Measurements from ENCODE around the gene GRHPR.
"Not testable (repeated sequence)": the region's sequence is repeated elsewhere in the genome, so short reads cannot be mapped to it uniquely, and the experiment has no call there.

Gene GRHPR

DNA sequence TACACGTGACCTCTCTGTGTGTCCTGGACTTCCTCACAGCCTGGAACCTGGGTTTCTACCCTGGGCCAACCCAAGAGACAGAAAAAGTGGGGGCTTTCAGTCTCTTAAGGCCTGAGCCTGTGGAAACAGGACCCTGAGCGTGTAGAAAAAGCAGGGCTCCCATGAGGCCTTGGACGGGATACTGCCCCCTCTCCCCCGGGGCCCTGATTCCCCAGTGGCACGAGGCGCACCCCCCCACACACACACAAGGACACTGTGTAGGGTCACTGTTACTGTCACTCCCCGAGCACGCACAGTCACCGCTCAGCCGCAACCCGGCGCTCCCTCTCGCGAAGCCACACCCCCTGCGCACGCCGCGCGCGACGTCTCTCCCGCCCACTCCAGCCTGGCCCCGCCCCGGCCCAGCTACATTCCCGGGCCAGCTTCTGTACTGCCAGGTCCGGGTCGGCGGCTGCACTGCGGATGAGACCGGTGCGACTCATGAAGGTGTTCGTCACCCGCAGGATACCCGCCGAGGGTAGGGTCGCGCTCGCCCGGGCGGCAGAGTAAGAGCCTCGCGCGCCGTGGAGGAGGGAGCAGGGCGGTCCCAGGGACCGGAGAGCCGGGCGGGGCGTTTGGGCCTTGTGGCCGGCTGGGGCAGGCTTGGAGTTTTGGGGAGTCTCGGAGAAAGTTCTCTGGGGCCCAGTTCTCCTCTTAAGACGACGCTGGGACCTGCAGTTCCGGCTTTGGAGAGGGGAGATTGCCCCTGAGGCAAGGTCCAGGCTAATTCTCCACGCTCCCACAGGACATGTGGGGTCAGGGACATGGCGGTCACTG lies at the start of gene GRHPR:
Gene GRHPR, plus strand, starts transcription at position 408 of the 816 bp plus-strand sequence. Its CDS starts 55 bp downstream, at position 463.
- peak; percentile 86 for DNase-seq (ENCODE audit: low read depth, low spot score)

DNA sequence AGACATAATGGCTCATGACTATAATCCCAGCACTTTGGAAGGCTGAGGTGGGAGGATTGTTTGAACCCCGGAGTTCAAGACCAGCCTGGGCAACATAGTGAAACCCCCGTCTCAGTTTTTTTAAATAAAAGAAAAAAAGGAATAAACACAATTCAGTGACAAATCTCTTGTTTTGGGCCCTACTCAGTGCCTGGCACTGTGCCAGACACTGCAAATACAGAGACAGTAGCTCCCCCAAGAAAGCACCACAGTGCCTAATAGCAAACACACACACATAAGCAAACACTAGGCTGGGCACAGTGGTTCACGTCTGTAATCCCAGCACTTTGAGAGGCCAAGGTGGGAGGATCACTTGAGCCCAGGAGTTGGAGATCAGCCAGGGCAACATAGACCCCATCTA lies 49.7 kb upstream of the GRHPR start:
- no peak for DNase-seq (ENCODE audit: low read depth, low spot score)

DNA sequence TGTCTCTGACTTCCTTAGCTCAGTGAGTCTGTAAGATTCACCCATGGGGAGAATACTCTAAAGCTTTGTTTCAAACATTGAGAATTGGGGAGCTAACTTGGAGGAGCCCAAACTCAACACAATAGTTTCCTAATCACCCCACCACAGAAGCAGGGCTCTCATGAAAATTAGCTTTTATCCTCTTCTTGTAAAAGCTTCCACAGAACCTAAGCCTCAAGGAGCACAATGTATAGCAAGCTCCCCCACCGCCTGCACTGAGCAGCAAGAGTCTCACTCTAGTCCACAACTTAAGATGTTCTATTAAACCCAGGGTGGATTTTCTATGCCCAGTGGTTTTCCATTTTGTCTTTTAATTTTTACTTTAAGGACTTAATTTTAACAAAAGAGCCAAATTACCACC lies 48.9 kb upstream of the GRHPR start:
- DNase-seq (ENCODE audit: low read depth, low spot score) = no peak

DNA sequence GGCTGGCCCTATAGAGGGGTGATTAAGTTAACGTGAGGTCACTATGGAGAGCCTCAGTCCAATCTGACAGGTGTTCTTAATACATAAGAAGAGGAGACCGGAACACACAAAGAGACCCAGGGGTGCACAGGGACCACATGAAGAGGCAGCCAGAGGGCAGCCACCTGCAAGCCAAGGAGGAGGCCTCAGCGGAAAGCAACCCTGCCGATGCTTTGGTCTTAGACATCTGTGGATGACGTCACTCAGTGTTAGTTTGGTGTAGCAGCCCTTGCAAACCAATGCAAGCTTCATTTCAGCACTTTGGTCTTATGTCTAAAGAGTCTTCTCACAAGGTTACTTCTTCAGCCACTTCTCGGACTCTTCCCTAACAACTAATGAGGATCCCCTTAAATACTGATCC lies 47.6 kb upstream of the GRHPR start:
- DNase-seq (ENCODE audit: low read depth, low spot score) = no peak

DNA sequence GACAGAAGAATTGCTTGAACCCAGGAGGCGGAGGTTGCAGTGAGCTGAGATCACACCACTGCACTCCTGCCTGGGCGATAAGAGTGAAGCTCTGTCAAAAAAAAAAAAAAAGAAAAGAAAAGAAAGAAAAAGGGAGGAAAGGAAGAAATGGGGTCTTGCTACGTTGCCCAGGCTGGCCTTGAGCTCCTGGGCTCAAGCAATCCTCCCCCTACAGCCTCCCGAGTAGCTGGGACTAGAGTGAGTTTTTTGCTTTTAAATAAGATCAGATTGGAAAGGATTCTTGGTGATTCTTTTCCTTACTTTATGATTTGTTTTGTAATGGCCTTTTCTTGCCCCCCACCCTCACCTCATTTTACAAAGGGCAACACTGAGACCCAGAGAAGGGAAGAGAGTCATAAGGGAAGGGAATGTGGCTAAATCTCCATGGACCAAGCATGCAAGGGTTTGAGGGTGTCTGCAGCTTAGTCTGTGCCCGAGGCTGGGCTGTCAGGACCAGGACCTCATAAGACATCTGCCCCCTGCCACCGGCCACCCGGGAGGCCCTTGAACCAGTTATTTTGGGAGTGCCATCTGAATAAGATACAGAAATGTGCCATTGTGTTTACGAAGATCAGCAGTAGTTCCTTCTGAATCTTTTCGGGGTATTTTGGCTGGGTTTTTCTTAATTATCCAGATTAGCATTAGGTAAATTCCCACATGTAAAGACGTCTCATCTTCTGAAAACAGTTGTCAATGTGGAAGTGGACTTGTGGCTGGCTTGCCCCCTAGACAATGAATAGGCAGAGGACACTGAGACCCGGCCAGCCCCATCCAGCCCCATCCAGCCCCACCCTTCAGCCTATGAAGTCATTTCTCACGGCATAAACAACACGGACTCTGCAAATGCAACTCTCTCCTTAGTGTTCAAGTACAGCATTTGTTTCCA lies 44.5 kb upstream of the GRHPR start:
- no peak for DNase-seq (ENCODE audit: low read depth, low spot score)

DNA sequence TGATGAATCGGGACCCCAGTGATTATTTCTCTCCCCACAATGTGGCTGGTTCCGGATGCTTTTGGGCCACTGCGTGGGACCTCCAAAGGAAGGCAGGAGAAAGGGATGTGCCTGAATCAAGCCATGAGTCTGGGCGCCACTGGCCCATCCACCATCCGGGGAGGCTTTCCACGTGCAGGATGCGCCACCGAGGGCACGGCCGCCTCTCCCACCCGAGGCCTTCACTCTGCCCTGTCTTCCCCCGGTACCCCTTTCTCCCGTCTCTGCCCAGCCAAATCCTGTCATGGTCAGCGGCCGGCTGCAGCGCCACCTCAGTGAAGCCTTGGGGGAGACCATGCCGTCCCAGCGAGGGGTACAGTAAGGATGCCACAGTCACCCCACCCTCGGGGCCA lies 43.9 kb upstream of the GRHPR start:
- no peak for DNase-seq (ENCODE audit: low read depth, low spot score)

DNA sequence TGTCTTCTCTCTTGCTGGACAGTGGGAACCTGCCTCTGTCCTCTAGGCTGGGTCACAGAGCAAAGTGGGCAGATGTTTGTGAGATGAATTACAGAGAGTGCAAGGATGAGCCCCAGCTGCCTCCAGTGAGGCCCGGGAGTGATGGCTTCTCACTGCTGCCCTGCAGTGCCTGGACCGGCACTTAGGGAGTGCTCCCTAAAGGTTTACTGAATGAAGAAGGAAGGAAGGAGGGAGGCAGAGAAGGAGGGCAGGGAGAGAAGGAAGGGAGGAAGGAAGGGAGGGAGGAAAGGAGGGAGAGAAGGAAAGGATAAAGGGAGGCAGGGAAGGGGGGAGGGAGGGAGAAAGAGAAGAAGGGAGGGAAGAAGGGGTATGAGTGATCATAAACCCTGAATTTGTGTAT lies 42.7 kb upstream of the GRHPR start:
- DNase-seq (ENCODE audit: low read depth, low spot score) = no peak

DNA sequence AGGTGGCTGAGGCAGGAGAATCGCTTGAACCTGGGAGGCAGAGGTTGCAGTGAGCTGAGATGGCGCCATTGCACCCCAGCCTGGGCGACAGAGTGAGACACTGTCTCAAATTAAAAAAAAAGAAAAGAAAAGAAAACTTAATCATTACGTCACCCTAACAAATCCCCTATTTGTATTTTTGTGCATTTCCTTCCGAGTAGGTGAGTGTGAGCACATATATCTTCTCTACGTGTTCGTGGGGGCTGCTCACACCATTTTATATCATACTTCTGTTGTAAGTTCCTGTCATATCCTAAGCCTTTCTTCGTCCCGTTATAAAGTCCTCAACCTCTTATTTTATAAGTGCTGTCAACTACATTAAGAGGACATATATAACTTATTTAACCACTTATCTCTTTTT lies 41.9 kb upstream of the GRHPR start:
- no peak for DNase-seq (ENCODE audit: low read depth, low spot score)

DNA sequence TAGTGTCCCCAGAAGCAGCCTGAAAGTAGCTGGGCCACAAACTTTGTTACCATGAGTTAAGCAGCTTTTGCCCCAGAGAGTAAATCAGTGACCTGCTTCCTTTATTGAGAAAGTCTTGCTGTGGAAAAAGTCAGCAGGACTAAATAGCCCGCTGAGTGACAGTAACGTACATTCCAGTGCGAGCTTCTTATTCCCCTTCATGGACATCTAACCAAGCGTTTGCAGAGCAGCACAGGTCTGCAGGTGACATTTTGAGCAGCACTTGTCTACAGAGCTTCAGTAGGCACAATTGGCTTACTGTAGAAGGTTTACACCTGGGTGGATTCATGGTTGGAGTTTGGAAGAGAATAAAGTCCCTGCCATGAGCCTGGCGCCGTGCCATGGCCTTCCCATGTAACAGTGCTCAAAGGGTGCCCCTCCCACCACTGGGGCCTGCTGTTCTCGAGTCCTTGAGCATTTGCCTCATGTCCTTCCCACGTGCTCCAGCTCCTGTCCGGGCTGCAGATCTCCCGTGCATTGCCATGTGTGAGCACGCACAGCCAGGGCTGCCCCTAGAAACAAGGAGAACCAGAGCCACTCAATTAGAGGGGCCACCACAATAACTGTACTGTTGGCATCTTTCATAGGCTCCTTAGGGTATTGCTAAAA lies 41.3 kb upstream of the GRHPR start:
- DNase-seq (ENCODE audit: low read depth, low spot score) = no peak

DNA sequence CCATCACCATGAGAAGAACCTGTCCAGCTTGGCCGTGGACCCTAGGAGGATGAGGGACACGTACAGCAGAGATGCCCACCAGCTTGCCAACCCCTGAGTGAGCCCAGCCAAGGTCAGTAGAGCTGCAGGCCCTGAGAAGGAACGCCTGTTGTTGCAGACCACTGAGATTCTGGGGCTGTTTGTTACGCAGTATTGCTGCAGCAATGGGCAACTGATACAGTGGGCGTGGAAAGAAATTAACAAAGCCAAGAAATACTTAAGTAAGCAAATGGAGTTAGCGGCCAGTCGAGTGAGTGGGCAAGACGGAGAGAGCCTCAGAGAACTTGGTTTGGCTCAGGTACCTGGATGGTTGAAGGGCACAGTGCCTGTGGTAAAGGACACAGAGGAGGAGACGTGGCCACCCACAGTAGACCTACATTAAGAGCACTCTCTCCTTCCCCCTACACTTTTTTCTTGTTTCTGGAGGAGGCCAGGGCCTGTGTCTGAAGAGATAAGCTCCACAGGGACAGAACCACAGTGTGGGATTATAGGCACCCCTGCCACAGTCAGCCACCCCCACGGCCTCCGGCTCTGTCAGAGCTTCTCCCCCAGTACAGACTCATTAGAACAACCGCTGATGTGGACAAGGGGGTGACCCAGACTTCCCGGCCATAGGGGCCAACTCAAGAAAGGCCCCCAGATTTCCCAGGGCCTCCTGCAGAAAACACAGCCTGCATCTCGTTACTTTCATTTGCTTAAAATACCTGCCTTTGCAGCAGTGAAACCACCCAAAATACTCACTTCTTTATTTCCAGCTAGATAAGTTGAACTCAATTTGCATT lies 40.1 kb upstream of the GRHPR start:
- DNase-seq (ENCODE audit: low read depth, low spot score) = no peak

DNA sequence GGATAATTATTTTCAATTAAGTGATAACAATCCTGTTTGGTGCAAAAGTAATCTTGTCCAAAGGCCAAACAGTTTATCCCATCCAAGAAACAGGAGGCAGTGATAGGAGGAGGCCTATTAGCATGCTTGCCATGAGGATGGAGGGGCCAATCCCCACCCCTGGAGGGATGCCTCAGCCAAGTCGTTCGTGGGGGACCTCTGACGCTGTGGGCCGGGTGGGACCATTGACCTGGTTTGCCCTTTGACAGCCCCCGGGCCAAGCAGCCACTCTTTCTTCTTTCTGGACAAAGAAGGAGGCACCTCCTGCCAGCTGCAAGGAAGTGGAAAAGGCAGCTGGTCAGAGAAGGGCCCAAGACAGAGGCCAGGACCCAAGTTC lies 39.5 kb upstream of the GRHPR start:
- DNase-seq (ENCODE audit: low read depth, low spot score) = no peak

DNA sequence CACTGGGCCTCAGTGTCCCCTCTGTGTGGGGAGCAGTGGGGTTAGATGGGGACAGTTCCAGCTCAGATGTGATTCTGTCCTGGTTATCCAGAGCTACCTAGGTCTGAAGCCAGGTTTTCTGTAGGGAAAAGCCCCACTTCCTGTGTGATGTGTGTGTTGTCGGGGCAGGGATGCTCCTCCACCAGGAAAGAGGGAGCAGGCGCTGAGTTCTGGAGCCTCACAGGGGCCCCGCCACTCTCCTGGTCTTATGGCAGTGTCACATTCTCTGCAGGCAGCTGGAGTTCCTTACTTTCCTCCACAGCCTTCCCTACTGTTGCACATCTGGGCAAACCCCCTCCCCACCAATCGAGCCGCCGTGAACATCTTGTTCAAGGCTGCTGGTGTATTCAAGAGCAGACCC lies 39.1 kb upstream of the GRHPR start:
- DNase-seq (ENCODE audit: low read depth, low spot score) = no peak

DNA sequence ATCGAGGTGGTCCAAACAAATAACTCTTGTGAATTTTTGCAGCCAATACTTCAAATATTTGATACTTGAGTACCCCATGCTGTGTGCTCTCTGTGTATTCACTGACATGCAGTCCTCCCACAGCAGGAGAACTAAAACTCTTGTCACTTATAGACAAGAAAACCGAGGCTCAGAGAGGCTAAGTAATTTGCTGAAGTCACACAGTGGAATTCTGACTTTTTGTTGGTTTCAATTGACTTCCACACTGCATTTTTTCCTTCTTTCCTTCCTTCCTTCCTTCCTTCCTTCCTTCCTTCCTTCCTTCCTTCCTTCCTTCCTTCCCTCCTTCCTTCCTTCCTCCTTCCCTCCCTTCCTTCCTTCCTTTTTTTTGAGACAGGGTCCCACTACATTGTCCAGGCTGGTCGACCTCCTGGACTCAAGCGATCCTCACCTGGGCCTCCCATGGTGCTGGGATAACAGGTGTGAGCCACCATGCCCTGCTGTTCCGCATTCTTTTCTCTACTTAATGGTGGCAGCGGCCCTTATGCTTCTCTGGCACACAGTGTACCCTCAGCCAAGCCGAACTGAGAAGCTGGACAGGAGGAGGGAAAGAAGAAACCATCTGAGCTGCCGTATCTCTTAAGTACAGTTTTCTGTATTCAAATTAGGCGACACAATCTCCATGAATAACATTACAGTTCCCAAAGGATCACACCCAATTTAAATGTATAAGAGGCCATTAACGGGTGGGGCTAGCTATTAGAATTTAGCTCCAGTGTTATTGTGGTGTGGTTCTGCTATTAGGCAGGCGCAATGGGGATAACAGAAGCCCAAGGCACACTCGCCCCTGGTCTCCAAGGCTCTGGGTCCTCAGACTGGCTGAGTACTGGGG lies 38.4 kb upstream of the GRHPR start:
- DNase-seq (ENCODE audit: low read depth, low spot score) = no peak

DNA sequence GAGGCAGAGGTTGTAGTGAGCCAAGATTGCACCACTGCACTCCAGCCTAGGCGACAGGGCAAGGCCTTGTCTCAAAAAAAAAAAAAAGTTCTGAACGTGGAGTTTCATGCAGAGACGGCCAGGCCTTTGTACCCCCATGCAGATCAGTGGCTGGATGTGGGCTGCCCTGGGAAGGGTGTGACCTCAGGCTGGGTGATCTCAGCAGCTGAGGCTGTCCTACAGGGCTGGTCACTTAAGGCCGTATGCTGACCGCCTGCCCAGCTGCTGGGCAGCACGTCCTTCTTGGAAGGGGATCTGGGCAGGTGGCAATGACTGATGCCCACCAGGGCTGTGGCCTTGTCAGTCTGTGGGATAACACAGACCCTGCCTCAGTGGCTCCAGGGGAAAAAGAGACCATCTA lies 37.2 kb upstream of the GRHPR start:
- no peak for DNase-seq (ENCODE audit: low read depth, low spot score)

DNA sequence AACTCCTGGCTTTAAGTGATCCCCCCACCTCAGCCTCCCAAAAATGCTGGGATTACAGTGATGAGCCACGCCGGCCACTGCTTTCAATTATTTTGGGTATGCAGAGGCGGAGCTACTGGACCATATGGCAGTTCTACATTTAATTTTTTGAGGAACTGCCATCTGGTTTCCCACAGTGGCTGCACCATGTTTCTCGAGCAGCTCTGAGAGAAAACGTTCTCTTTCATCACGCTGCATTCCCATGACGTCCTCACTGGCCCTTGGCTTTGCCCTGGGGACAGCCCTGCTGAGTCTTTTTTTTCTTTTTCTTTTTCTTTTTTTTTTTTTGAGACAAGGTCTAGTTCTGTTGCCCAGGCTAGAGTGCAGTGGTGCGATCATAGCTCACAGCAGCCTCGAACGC lies 35.5 kb upstream of the GRHPR start:
- DNase-seq (ENCODE audit: low read depth, low spot score) = no peak

DNA sequence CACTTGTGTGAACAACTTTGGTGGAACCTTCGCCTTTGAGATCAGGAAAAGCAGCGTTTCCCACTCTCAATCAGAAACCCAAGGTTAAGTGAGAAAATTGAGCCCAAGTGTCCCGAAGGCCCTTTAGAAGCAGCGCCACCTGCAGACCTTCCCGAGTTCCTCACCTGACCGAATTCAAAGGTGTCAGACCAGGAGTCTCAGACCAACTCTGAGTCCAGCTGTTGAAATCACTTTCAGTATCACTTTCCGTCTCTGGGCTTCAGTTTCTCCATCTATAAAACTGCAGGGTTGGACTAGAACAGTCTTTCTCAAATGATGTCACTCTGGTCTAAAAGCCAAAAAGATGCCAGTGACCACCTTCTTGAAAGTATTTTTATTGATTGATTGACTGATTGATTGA lies 31.7 kb upstream of the GRHPR start:
- no peak for DNase-seq (ENCODE audit: low read depth, low spot score)

DNA sequence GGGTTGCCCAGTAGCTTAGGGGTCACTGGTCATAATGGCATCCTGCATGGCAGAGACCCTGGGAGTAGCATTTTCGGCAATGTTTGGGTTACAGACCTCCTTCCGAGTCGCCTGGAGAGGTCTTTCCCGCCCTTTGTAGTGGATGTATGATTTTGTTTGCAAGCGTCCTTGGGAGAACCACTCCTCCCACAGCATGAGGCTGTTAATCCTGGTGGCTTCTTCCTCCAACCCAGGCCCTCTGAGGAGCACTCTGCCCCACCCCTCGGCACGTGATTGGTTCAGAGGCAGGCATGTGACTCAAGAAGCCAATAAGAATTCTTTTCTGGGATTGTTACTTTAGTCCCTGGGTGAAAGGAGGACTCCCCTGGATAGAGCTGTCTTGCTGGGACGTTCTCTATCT lies 30.2 kb upstream of the GRHPR start:
- no peak for DNase-seq (ENCODE audit: low read depth, low spot score)

DNA sequence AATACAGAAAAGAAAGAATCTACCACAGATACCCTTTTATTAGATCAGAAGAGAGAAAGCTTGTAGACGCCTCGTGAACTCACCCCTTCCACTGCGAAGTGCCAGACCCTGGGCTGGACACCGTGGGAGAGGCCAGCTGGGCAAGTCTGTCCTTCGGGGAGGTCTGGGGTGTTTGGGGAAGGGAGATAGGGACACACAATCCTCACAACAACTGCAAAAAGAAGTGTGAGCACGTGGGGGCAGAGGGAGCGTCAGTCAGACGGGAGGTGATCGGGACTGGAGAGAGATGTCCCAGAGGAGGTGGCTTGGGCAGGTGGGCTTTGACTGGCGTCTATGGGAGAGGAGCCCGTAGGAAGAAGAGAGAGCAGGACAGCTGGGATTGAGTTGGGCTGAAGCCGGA lies 27.3 kb upstream of the GRHPR start:
- DNase-seq (ENCODE audit: low read depth, low spot score) = no peak

DNA sequence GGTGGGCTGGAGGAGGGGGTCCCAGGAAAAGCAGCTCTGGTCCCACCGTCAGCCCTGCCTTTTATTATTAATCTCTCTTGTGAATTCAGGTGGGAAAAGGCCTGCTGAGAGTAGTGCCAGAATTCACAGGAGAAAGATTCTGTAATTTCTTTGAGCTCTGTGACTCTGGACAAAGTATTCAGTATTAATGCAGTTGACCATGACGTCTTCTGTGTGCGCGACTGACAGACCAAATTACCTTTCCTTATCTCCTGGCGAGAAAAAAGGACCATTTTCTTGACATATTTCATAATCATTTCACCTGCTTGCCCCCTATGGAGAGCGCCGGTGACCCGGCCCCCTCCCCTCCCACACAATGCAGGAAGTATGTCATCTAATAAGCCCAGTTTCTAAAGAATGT lies 26.8 kb upstream of the GRHPR start:
- DNase-seq (ENCODE audit: low read depth, low spot score) = no peak

DNA sequence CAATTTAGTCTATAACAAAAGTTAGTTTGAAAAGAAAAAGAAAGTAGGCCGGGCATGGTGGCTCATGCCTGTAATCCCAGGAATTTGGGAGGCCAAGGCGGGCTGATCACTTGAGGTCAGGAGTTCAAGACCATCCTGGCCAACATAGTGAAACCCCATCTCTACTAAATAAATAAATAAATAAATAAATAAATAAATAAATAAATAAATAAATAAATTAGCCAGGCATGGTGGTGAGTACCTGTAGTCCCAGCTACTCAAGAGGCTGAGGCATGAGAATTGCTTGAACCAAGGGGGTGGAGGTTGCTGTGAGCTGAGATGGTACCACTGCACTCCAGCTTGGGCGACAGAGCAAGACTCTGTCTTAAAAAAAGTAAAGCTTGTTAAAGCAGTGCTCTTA lies 24.5 kb upstream of the GRHPR start:
- not testable (repeated sequence) for DNase-seq (ENCODE audit: low read depth, low spot score)
